ENCODE measurements around the gene LRRC8D. TPM values are rescaled to one million over a fixed set of nuclear protein-coding genes. Genes with fewer than 3 reads are reported as not detected.

Gene LRRC8D
- total RNA-seq, 1 experiment from 2014 or later, result 43.3 TPM

DNA sequence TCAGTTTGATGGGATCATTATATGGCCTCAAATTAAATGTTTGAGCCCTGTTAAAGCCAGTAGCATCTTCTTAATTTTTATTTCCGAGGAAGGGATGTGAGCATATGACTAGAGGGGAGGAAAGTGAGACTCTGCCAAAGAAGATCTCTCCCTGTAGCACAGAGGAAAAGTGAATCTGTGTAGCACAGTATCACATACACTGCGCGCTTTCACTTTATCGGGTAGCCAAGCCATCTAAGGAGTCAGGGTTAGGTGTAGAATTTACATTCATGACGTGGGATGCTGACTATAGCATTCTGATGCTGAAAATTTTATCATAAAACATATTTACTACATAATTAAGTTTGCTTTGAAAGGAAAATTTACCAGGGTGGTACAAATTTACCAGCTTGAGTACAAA, 24.0 kb downstream of the LRRC8D start:
- intact Hi-C loops (cut with micrococcal nuclease; ENCODE audit: unreplicated experiment) (loop anchor here (5.0 kb wide), 1 partner anchor 142 kb away; no protein-coding TSS in a partner anchor), in situ Hi-C loops (cut with HindIII; ENCODE audit: low pct_unique_long_range_greater_than_20kb, low sequenced_read_pairs) (no loop called here)
- no peak for DNase-seq (ENCODE audit: low read depth, low spot score)
- Histone ChIP-seq H3K4me3 (ENCODE audit: low read depth in 2 of 2, low read length in 2 of 2) (no peak overlapping the region), H3K4me1 (ENCODE audit: control insufficient read depth, insufficient read depth, low read length) (peaks cover 18% of the 10 kb centered on the region), H3K36me3 (ENCODE audit: control insufficient read depth, insufficient read depth, low read length) (peaks cover 3% of the 10 kb centered on the region; the same call in 1 of the 2 replicates), H3K27me3 (ENCODE audit: control insufficient read depth, insufficient read depth, low read length) (no peaks in the 10 kb centered on the region), H3K9me3 (ENCODE audit: control insufficient read depth, insufficient read depth, low read depth, low read length) (no peaks in the 10 kb centered on the region), H3K27ac (ENCODE audit: low read length) (peak overlapping the region; percentile 85; the same call in 1 of the 2 replicates)
- CTCF ChIA-PET, result no interaction called here
- POLR2A ChIA-PET, result no interaction called here
- BruUV-seq (replicated peaks), result no TSS peak
- no peak for ATAC-seq
- TF ChIP-seq TCF7L2 (IDR thresholded peaks at IDR 0.05; ENCODE audit: low read depth, low read length) (no peak), REST (IDR thresholded peaks at IDR 0.05; ENCODE audit: insufficient read depth in 1 of 2, low read depth in 2 of 2, low read length in 1 of 2) (no peak), POLR2AphosphoS5 (IDR thresholded peaks at IDR 0.05; ENCODE audit: low read depth, low read length) (no peak), CTCF (IDR thresholded peaks at IDR 0.05) (no peak), SIN3A (IDR thresholded peaks at IDR 0.05; ENCODE audit: borderline replicate concordance, insufficient read depth, low read depth, low read length) (no peak)

- ChIA-PET CTCF (no interaction called here), POLR2A (no interaction called here)
- ATAC-seq (no peak), DNase-seq (ENCODE audit: low read depth, low spot score) (no peak)
- H3K4me1 ChIP-seq (ENCODE audit: control insufficient read depth, insufficient read depth, low read length), result peaks cover 14% of the 10 kb centered on the region
- H3K9me3 ChIP-seq (ENCODE audit: control insufficient read depth, insufficient read depth, low read depth, low read length), result no peaks in the 10 kb centered on the region
- intact Hi-C loops (cut with micrococcal nuclease; ENCODE audit: unreplicated experiment) (no loop called here), in situ Hi-C loops (cut with HindIII; ENCODE audit: low pct_unique_long_range_greater_than_20kb, low sequenced_read_pairs) (no loop called here)
- H3K4me3 ChIP-seq (ENCODE audit: low read depth in 2 of 2, low read length in 2 of 2), result no peak overlapping the region
- peaks cover 3% of the 10 kb centered on the region for H3K36me3 ChIP-seq (ENCODE audit: control insufficient read depth, insufficient read depth, low read length)
- TF ChIP-seq POLR2AphosphoS5 (IDR thresholded peaks at IDR 0.05; ENCODE audit: low read depth, low read length) (no peak), SIN3A (IDR thresholded peaks at IDR 0.05; ENCODE audit: borderline replicate concordance, insufficient read depth, low read depth, low read length) (no peak), TCF7L2 (IDR thresholded peaks at IDR 0.05; ENCODE audit: low read depth, low read length) (no peak), CTCF (IDR thresholded peaks at IDR 0.05) (no peak)
- no TSS peak for BruUV-seq (replicated peaks)
- H3K27ac ChIP-seq (ENCODE audit: low read length), result no peak overlapping the region
- H3K27me3 ChIP-seq (ENCODE audit: control insufficient read depth, insufficient read depth, low read length), result no peaks in the 10 kb centered on the region
These were observed 26.4 kb downstream of the LRRC8D start for GRCh38 chr1:89847191-89847729.

All from Panc1 (cell line).